BE2C (cell line): ENCODE measurements around the gene NRBF2.

Experiments used
- DNase-seq: peaks from one replicate; pipeline ENCODE4 v3.0.0-alpha.2; 2020
- H3K27me3 ChIP-seq: fragments of 250-450 bp; sonication (Bioruptor Pico); 2 replicates; pipeline ENCODE4 v1.5.1; 2020; ENCODE audit warnings: mild to moderate bottlenecking
- H3K36me3 ChIP-seq: fragments of 250-450 bp; sonication (Bioruptor Pico); 2 replicates; pipeline ENCODE4 v1.5.1; 2020; ENCODE audit warnings: mild to moderate bottlenecking
- H3K4me1 ChIP-seq: fragments of 250-450 bp; sonication (Bioruptor Pico); 2 replicates; pipeline ENCODE4 v1.5.1; 2020
- H3K4me3 ChIP-seq: 2 replicates; pipeline ENCODE4 v1.5.1; 2011; ENCODE audit warnings: low read depth, low read length
- H3K9me3 ChIP-seq: fragments of 250-450 bp; sonication (Bioruptor Pico); 2 replicates; pipeline ENCODE4 v1.5.1; 2020
- CTCF ChIP-seq: IDR thresholded peaks from 2 replicates; pipeline ENCODE4 v1.5.1; 2012; ENCODE audit warnings: mild to moderate bottlenecking, low read depth, low read length

NRBF2 gene

GRCh38 chr10:63166742-63167258 is 33.7 kb downstream of the NRBF2 start:
- no peaks in the 10 kb centered on the region for H3K9me3 ChIP-seq
- DNase-seq, result peak; percentile 31
- peaks cover 25% of the 10 kb centered on the region for H3K36me3 ChIP-seq
- H3K4me1 ChIP-seq, result no peaks in the 10 kb centered on the region; the same call in none of the 2 replicates
- no peaks in the 10 kb centered on the region for H3K27me3 ChIP-seq
- TF ChIP-seq CTCF, result peak; percentile 89
- H3K4me3 ChIP-seq, result no peak overlapping the region

GRCh38 chr10:63168821-63169462 is 35.8 kb downstream of the NRBF2 start:
- DNase-seq, result no peak
- Histone ChIP-seq H3K27me3 (no peaks in the 10 kb centered on the region), H3K4me1 (no peaks in the 10 kb centered on the region; the same call in none of the 2 replicates), H3K36me3 (peaks cover 29% of the 10 kb centered on the region), H3K9me3 (no peaks in the 10 kb centered on the region), H3K4me3 (no peak overlapping the region)
- no peak for TF ChIP-seq CTCF

GRCh38 chr10:63169624-63170023 is 36.5 kb downstream of the NRBF2 start:
- no peak for TF ChIP-seq CTCF
- no peaks in the 10 kb centered on the region for H3K27me3 ChIP-seq
- H3K36me3 ChIP-seq, result peaks cover 29% of the 10 kb centered on the region
- H3K4me1 ChIP-seq, result no peaks in the 10 kb centered on the region; the same call in none of the 2 replicates
- DNase-seq, result no peak
- H3K9me3 ChIP-seq, result no peaks in the 10 kb centered on the region
- no peak overlapping the region for H3K4me3 ChIP-seq

GRCh38 chr10:63171255-63171855 is 38.2 kb downstream of the NRBF2 start:
- no peaks in the 10 kb centered on the region for H3K27me3 ChIP-seq
- no peak for DNase-seq
- peaks cover 35% of the 10 kb centered on the region for H3K36me3 ChIP-seq
- H3K9me3 ChIP-seq, result no peaks in the 10 kb centered on the region
- no peaks in the 10 kb centered on the region; the same call in none of the 2 replicates for H3K4me1 ChIP-seq
- H3K4me3 ChIP-seq, result no peak overlapping the region
- no peak for TF ChIP-seq CTCF

- DNase-seq, result no peak
- H3K9me3 ChIP-seq, result no peaks in the 10 kb centered on the region
- peaks cover 33% of the 10 kb centered on the region for H3K36me3 ChIP-seq
- H3K27me3 ChIP-seq, result no peaks in the 10 kb centered on the region
- no peaks in the 10 kb centered on the region; the same call in 1 of the 2 replicates for H3K4me1 ChIP-seq
- no peak for TF ChIP-seq CTCF
- no peak overlapping the region for H3K4me3 ChIP-seq
These were observed 38.8 kb downstream of the NRBF2 start for GRCh38 chr10:63171926-63172325.
